Rectal smooth muscle tissue (tissue), 1 donor: ENCODE results near the gene MASP1.

Experiments
- H3K27ac ChIP-seq: one replicate; pipeline ENCODE4 v1.7.0; 2013; ENCODE audit warnings: low read depth, low read length, inconsistent platforms
- H3K27me3 ChIP-seq: one replicate; pipeline ENCODE4 v1.7.0; 2013; ENCODE audit warnings: low read length; ENCODE audit not compliant: control insufficient read depth, insufficient read depth
- H3K36me3 ChIP-seq: one replicate; pipeline ENCODE4 v1.7.0; 2013; ENCODE audit warnings: low read length; ENCODE audit not compliant: control insufficient read depth, insufficient read depth
- H3K4me1 ChIP-seq: one replicate; pipeline ENCODE4 v1.7.0; 2013; ENCODE audit warnings: low read length; ENCODE audit not compliant: control insufficient read depth, insufficient read depth
- H3K4me3 ChIP-seq: one replicate; pipeline ENCODE4 v1.7.0; 2013; ENCODE audit warnings: low read length
- H3K9ac ChIP-seq: one replicate; pipeline ENCODE4 v1.7.0; 2013; ENCODE audit warnings: low read length

MASP1 gene, protein sequence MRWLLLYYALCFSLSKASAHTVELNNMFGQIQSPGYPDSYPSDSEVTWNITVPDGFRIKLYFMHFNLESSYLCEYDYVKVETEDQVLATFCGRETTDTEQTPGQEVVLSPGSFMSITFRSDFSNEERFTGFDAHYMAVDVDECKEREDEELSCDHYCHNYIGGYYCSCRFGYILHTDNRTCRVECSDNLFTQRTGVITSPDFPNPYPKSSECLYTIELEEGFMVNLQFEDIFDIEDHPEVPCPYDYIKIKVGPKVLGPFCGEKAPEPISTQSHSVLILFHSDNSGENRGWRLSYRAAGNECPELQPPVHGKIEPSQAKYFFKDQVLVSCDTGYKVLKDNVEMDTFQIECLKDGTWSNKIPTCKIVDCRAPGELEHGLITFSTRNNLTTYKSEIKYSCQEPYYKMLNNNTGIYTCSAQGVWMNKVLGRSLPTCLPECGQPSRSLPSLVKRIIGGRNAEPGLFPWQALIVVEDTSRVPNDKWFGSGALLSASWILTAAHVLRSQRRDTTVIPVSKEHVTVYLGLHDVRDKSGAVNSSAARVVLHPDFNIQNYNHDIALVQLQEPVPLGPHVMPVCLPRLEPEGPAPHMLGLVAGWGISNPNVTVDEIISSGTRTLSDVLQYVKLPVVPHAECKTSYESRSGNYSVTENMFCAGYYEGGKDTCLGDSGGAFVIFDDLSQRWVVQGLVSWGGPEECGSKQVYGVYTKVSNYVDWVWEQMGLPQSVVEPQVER

DNA sequence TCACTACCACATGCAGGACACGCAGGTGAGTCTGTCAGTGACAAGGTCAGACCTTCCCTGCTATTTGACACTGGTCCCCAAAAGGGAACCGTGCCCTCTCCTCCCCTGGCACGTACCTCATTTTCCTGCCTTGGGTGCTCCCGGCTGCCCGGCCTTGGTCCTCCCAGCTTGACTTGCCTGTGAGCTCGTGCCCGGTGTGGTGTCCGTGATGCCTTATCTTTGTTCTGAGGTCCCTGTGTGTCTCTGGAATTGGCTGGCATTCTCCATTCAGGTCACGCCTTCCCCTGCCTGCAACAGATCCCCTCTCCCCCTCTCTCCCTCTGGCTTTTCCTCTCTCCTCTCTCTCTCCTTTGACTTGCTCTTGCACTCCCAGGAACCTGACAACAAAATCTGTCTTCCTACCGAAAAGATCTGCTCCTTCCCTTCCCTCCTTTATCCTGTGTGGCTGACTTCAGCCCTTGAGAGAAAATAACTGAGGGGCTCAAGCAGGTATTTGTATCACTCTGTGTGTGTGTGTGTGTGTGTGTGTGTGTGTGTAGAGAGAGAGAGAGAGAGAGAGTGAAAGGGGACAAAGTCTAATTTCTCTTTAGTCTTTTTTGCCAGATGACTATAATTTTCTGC is at the start of gene MASP1:
Gene MASP1, minus strand, starts transcription at position 226 of the 621 bp plus-strand sequence. Its CDS starts 105 bp downstream, at position 121.
- Histone ChIP-seq H3K4me1 (peaks cover 23% of the 10 kb centered on the region), H3K27ac (peak within 1 kb of the TSS; percentile 82), H3K4me3 (peak within 1 kb of the TSS; percentile 68), H3K27me3 (peaks cover 3% of the 10 kb centered on the region), H3K9ac (peak within 1 kb of the TSS; percentile 33), H3K36me3 (no peaks in the 10 kb centered on the region)

DNA sequence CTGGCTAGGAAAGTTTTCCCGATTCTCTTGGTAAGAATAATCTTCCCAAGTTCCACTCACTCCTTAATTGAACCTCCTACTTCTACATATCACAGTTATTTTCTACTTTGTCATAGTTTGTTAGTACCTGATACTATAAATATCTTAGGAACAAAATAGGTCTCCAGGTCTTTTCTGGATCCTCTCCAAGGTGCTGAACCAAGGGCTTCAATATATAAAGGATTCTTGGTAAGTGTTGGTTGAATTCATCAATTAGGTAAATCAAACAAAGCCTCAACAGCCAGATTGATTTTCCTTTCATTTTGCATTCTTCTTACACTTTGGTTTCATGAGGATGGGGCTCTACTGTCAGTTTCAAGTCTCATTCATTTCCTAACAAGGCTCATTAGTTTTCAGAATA is 49.0 kb upstream of the MASP1 start:
- Histone ChIP-seq H3K27ac (no peak overlapping the region), H3K9ac (no peak overlapping the region)

DNA sequence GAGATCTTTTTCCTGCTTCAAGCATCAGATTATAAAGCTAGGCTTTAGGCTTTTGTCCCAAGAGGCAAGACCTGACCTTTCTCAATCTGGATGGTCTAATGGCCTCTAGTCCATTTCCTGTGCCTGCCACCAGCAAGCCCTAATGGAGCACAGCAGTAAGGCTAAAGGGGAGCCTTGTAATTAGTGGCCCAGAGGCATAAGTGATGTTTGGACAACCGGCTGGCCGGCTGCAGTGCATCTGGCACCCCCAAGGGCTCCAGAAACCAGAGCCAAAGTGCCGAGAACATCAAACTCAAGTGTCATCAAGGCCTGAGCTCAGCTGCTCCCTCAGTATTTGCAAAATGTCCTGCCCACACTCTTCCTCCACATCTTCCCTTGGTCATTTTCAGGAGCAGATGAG is 44.8 kb upstream of the MASP1 start:
- Histone ChIP-seq H3K4me1 (no peaks in the 10 kb centered on the region), H3K27me3 (no peaks in the 10 kb centered on the region), H3K36me3 (no peaks in the 10 kb centered on the region), H3K9ac (no peak overlapping the region), H3K4me3 (no peak overlapping the region), H3K27ac (no peak overlapping the region)

More for the DNA sequence above, 49.0 kb upstream of the MASP1 start:
- H3K36me3 ChIP-seq: no peaks in the 10 kb centered on the region
- no peaks in the 10 kb centered on the region for H3K4me1 ChIP-seq
- no peak overlapping the region for H3K4me3 ChIP-seq
- no peaks in the 10 kb centered on the region for H3K27me3 ChIP-seq

DNA sequence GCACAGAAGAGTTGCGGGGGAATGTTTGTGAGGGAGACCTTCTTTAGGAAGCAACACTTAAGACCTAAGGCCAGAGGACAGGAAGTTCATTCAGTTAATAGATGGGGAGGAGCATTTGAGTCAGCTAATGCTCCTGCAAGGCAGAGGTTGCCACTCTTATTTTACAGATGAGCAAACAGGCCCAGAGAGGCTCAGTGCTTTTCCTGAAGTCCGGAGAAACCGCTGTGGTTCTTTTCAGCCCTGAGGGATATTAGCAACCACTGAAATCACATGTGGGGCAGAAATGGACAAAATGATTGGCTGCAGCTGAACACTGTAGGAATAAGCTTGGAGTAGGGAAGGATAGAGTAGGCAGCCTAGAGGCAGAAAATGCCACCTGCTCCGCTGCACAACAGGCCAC is 43.4 kb upstream of the MASP1 start:
- Histone ChIP-seq H3K27me3 (no peaks in the 10 kb centered on the region), H3K27ac (no peak overlapping the region), H3K36me3 (no peaks in the 10 kb centered on the region), H3K4me1 (no peaks in the 10 kb centered on the region), H3K9ac (no peak overlapping the region), H3K4me3 (no peak overlapping the region)

DNA sequence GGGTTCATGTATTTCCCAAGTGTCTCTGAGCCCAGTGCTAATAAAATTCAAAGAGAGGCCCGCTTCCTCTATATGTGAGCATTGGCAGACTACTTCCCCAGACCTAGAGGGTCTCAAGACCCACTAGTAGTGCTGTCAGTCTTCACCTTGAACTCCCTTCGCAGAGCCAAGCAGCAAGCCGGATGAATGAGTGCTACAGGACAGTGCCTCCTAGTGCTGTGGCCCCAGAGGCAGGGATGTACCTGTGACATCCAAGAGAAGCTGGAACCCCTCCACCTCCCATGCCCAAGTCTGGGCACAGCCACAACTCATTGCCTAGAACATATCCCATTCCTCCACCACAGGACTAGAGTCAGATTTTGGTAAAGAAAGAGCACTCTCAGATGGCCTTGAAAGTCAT is 37.2 kb upstream of the MASP1 start:
- H3K4me1 ChIP-seq: no peaks in the 10 kb centered on the region

DNA sequence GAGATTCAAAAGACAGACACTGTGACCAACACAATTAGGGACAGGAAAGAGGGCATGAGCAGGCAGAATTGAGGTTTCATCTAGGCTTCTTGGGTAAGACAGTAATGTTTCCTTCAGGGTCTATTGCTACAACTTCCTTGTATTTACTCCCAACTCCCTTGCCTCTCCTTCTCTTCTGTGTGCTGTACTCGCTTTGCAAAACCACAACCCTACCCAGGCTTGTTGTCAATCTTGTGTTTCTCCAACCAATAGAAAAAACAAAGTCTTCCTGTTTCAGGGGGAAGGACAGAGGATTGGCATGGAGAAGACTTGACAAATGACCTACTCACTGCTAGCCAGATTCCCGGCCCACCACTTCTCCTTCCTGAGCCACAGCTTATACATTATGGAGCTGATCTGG is 36.3 kb upstream of the MASP1 start:
- H3K36me3 ChIP-seq: no peaks in the 10 kb centered on the region
- no peaks in the 10 kb centered on the region for H3K4me1 ChIP-seq
- no peak overlapping the region for H3K27ac ChIP-seq
- no peaks in the 10 kb centered on the region for H3K27me3 ChIP-seq
- no peak overlapping the region for H3K9ac ChIP-seq
- H3K4me3 ChIP-seq: no peak overlapping the region

More for the DNA sequence above, 37.2 kb upstream of the MASP1 start:
- H3K27ac ChIP-seq: no peak overlapping the region
- H3K36me3 ChIP-seq: no peaks in the 10 kb centered on the region
- H3K4me3 ChIP-seq: no peak overlapping the region
- H3K9ac ChIP-seq: no peak overlapping the region
- H3K27me3 ChIP-seq: no peaks in the 10 kb centered on the region

DNA sequence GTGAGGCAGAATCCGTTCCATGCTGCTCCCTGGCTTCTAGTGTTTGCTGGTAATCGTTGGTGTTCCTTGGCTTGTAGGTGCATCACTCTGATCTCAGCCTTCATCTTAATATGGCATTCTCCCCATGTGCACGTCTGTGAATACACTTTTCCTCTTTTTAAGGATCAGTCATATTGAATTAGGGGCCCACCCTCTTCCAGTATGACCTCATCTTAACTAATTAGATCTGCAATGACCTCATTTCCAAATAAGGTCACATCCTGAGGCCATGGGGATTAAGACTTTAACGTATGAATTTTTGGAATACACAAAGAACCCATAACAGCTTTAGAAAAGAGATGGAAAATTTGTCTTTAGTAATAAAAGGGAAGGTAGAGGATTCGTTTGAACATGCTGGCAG is 34.1 kb upstream of the MASP1 start:
- Histone ChIP-seq H3K27ac (no peak overlapping the region), H3K27me3 (no peaks in the 10 kb centered on the region), H3K36me3 (no peaks in the 10 kb centered on the region), H3K4me3 (no peak overlapping the region), H3K9ac (no peak overlapping the region), H3K4me1 (no peaks in the 10 kb centered on the region)

DNA sequence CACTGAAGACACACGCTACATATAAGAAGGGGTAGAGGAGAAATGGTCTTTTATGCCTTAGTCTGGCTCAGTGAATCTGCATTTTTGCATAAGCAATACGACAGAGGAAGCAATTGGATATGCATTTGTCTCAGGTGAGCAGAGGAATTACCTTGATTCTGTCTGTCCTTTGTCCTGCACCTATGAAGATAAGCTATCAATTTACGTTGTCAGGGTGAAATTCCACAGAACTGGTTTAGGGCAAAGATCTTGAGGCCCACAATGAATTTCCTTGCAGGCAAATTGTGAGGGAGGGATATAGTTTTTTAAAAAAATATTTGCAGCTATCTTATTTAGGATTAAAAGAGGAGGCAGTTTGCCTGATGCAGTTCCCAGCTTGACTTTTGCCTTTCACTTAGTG is 31.6 kb upstream of the MASP1 start:
- H3K9ac ChIP-seq: no peak overlapping the region
- H3K4me1 ChIP-seq: no peaks in the 10 kb centered on the region
- no peaks in the 10 kb centered on the region for H3K36me3 ChIP-seq
- no peaks in the 10 kb centered on the region for H3K27me3 ChIP-seq
- H3K27ac ChIP-seq: no peak overlapping the region
- no peak overlapping the region for H3K4me3 ChIP-seq

DNA sequence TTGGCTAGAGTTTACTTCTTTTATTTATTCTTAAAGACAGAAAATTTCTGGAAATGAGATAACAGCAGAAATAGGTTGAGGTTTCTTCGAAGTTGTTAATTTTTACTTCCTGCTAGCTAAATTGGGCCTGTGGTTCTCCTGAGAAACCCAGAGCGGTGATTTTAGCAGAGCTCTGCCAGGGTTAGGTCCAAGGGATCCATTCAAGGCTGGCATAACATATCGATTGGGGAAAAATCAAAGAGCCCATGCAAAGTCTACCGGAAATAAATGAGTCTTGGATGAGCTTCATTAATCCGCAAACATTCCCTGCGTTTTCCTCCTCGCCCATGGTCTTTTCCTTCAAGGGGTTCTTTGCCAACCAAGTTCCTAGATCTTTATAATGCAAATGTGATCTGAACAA is 30.8 kb upstream of the MASP1 start:
- H3K36me3 ChIP-seq: no peaks in the 10 kb centered on the region
- H3K9ac ChIP-seq: no peak overlapping the region
- H3K27me3 ChIP-seq: no peaks in the 10 kb centered on the region
- no peaks in the 10 kb centered on the region for H3K4me1 ChIP-seq
- H3K4me3 ChIP-seq: no peak overlapping the region
- H3K27ac ChIP-seq: no peak overlapping the region

DNA sequence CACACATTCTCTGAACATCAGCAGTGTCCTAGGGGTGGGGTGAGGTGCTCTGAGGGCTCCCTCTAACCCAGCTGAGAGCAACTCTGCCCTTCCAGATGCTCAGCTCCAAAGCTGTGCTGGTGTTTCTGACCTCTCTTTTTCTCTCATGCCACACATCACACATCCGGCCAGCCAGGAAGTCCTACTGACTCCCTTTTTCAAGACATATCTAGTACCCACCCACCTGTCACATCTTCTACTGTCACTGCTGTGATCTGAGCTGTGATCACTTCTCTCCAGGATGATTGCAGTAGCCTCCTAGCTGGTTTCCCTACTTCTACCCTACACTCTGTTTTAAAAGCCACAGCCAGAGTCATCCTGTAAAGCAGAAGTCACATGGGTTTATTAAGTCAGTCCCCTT is 30.2 kb upstream of the MASP1 start:
- no peaks in the 10 kb centered on the region for H3K4me1 ChIP-seq
- no peak overlapping the region for H3K9ac ChIP-seq
- H3K4me3 ChIP-seq: no peak overlapping the region
- H3K27ac ChIP-seq: no peak overlapping the region
- no peaks in the 10 kb centered on the region for H3K27me3 ChIP-seq
- no peaks in the 10 kb centered on the region for H3K36me3 ChIP-seq

DNA sequence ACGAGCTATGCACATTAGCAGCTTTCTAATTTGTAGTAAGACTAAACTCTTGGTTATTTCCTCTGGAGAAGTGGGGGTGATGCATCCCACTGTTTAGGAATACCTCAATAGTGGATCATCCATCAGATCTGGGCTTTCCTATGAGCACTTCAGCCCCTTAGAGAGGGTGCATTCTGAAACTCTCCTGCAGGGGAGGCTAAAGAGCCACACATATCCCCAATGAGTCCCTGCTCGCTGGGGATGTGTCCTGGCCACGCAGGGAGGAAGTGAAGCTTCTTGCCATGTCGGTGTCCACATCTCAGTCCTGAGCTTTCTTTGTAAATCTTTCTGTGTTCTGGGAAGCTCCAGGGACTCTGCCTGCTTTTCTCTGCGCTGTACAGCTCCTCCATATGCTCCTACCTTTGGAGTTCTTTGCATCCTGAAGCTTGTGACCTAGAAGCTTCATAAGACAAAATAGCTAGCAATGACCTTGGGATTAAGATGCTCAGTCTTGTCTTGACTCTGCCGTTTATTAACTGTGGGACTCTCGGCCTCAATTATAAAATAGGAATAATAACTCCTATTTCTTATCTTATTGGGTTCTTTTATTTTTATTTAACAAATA is 28.3 kb upstream of the MASP1 start:
- no peak overlapping the region for H3K27ac ChIP-seq
- H3K4me3 ChIP-seq: no peak overlapping the region
- H3K9ac ChIP-seq: no peak overlapping the region
- H3K4me1 ChIP-seq: no peaks in the 10 kb centered on the region
- no peaks in the 10 kb centered on the region for H3K36me3 ChIP-seq
- no peaks in the 10 kb centered on the region for H3K27me3 ChIP-seq
